Fibroblast of peridontal ligament (primary cell): Measurements from ENCODE around the gene ERBB4.

Source experiments
- DNase-seq: peaks from one replicate; pipeline ENCODE4 v3.0.0-alpha.2; 2010; ENCODE audit errors: extremely low read depth

ERBB4 gene

DNA sequence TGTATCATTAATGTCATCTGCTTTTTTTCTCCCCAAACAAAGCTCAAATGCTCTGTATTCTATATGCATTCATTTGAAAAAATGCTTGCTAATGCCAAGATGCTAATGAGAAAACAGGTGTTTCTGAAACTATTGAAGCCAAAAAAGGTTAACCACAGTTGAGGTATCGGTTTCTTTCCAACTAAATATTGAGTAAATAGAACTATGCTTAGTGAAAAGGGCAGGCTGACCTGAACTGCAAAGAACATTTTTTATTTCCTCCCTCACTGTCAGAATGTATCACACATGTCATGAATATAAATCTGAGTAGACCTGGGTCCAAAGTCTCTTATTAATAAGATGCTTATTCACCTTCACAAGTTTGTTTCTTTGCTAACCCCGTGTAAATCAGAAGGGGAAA is 1115.6 kb downstream of the ERBB4 start:
- DNase-seq = no peak

DNA sequence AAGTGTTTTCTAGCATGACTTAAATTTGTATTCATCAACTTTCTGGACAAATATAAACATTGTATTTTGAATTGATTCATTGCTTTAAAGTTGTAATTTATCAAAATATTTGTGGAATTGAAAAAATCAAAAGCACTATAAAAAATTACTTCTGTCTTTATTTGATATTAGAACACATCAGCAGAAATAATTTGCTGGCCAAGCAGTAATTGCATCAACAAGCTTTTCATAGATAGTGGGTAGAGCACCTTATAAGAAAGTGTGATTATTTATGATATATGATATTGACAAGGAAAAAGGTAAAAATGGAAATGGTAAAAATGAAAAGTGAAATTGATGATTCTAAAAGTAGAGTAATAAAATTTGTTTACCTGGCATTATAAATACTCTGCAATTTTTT is 1121.1 kb downstream of the ERBB4 start:
- no peak for DNase-seq

DNA sequence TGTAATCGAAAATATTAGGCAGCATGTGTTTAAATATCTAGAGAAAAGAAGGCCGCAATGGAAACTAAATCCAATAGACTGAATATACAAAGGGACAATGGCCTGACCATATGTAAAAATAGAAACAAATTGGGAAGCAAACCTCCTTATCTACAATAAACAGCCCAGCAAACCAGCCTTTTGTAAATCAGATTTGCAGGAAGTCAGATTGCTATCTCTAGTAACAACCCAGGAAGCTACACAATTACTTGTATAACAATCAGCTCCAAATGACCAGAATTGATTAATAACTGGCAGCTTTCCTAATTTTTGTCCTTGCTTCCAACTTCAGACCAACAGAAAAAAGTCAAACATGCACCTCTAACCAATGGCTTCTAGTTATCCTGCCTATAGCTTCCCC is 1122.2 kb downstream of the ERBB4 start:
- no peak for DNase-seq

DNA sequence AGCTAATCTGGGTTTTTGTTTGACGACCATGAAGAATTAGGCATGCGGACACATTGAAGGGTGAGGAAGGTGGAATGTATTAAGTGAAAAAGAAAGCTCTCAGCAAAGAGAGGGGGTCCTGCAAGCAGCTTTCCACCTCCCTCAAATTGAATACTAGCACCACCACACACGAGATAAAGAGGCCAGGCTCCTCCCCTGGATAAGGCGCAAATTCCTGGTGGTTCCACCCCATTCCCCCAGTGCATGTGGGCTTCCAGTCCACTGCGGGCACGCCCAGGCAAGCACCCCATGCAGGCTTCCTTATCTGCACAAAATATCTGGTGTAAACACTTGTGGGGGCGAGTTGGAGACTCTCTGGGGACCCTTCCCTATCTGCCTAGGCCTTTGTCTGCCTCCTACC is 1124.9 kb downstream of the ERBB4 start:
- DNase-seq = no peak

DNA sequence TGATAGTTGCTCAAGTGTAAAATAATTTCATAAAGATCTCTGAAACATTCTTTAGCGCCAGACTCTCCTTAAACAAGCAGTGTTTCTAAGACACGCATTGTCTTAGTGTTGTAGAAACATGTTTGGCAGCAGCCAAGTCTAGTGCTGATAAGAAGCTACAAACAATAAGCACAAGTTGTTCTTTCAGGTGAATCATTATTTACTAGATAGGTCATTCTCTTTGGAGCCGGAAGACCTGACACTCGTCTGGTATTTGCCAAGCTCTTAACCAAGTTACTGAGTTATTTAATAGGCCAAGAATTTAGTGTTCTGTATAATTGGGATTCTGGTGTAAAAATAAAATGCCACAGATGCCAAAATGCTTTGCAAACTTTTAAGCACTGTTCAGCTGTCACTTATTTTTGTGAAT is 1130.1 kb downstream of the ERBB4 start:
- DNase-seq = no peak

DNA sequence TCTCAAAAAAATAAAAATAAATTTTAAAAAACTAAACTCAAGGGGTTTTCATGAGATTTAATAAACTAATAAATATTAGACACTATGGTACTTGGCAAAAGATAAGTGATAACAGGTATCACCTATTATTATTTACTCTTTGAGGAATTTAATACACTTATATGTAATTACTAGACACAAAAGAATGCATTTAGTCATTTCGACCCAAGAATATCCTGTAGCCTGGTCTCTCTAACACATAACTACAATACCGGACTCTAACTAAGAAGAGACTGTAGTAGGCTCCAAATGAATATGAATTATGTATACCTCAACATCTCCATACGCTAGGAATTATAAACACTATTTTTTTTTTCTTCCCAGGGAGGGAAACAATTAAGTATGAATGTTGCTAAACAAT is 1131.5 kb downstream of the ERBB4 start:
- no peak for DNase-seq

DNA sequence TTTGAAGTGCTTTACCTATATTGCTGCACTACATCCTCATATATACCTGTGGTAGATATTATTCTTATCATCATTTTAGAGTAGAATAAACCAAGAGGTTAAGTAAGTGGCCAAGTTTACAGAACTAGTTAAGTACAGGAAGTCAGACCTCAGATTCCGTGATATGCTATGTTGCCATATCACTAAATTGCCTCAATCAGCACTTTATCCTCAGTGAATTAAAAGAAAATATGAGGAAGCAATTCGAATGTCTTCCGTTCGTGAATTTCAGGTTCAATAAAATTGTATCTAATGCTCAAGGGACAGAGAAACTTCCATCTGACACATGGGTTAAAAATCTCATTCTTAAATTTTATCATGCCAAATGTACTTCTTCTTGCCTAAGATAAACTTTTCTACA is 1133.6 kb downstream of the ERBB4 start:
- no peak for DNase-seq

DNA sequence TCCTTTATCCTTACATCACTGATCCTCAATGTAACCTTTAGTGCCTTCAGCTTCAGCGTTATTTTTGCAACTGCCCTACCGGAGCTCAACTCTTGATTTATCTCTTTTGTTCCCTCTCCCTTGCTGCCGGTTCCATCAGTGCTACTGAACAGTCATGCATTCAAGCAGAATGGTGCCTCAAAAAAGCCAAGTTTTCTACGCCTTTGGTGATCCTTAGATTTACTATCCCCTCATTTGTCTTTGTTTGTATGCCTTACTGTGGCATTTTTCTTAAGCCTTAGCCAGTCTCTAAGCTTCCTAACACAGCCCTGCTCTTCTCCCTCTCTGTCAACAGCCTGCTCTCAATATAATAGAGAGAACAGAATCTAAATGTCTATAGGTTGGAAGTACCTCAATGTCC is 1134.5 kb downstream of the ERBB4 start:
- no peak for DNase-seq

DNA sequence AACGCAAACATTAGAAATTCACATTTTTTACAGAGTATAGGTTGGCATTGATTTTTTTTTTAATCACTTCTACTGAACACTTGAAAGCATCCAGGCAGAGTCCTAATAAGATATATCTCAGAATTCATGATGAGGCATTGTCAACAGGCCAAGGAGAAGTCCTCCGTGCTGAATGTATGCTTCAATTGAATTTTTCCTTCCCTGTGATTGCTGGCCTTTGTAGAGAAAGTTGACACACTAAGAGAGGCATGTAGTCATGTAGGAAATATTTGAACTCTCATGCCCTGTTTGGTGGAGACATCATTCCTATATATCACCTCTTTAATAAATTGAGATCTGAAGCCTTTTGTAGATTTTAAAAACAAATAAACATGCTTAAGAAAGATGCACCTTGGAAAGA is 1137.3 kb downstream of the ERBB4 start:
- DNase-seq = no peak

DNA sequence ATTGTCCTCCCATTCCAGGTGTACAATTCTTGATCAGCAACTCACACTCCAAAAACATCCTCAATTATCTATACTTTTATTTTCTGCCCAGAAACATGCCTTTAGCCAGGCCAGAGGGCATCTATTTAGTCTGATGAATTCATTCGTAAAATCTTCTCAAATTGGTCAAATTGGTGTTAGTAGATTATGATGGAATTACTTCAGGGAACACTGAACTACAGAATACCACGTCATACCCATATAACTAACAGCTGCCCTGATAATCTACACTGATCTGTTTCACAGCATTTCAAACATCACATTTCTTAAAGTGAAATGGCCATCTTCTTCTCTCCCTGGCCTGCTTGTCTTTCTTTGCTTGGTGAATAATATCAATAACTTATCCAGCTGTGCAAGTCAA is 1140.8 kb downstream of the ERBB4 start:
- no peak for DNase-seq

DNA sequence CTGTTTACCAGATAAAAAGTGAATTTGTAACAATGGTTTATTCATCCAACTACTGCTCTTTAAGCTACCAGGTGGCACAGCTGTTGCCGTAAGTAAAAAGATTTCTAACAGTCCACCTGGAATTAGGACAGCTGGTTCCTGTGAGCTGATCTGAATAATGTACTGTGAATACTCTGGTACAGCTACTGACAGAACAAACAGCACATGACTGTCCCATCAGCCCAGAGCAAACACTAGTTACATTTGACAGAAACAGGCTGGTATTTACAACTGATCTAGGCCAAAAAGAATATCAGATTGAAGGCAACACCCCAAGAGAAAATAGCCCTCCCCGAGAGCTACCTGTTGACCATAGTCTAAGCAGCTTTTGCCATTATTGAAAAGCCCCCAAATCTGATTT is 1141.8 kb downstream of the ERBB4 start:
- no peak for DNase-seq

DNA sequence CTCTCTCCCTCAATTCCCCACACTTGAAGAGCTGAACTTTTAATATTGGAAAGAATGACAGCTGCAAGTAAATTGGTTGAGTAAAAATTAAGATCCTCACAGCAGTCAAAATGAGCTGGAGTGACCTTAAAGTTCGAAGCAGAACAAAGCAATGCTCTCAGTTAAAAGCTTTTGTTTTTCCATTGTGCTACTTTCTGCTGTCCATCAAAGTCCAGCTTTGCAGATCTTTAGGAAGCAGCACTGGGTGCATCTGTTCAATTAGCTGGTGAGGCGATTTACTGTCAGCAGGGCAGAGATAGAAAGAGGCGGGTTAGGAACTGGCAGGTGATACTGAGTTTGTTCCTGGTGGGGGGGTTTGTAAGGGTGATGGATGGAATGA is 1147.4 kb downstream of the ERBB4 start:
- DNase-seq = no peak

DNA sequence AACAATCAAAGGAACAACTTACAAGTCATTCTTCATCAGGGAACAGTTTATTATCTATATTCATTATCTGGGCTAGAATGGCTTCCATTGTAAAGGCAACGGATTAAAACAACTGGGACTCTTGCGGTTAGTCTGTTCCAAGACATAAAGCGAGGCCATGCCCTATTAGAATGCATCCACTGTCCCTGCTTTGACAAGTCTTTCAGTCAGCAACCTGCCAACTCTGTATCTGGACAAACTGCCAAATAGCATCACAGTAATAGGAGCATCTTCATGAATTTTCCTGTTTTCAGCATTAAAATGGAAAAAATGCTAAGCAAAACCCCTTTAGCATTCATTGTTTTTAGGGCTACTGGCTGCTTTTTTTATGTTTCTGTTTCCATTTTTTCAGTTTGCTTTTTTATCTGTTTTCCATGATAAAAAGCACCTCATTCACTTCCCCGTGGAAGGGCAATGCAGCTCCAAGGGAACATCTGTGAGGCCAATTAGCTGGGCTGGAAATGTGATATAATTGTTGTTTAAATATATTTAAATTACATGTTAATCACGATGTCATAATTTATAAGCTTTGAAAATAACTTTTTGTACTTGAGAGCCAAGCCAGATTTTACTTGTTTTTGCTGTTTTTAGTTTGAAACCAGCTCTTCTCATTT is 1147.9 kb downstream of the ERBB4 start:
- DNase-seq = no peak

DNA sequence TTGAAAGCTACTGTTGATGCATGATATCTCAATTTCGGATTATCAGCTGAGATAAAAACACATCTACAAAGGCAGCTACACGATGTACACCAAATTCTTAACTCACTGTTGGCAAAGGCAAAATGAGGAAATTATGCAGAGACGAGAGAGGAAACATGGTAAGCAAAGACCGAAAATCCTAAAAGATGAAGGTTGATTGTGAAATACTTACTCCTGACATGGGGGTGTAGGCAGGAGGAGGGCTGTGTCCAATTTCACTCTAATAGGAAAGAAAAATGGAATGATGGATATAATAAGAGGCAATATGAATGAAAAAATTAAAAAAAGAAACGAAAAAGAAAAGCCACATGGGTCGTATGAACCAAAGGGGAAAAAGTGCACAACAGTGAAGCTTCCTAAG is 1150.9 kb downstream of the ERBB4 start:
- no peak for DNase-seq

DNA sequence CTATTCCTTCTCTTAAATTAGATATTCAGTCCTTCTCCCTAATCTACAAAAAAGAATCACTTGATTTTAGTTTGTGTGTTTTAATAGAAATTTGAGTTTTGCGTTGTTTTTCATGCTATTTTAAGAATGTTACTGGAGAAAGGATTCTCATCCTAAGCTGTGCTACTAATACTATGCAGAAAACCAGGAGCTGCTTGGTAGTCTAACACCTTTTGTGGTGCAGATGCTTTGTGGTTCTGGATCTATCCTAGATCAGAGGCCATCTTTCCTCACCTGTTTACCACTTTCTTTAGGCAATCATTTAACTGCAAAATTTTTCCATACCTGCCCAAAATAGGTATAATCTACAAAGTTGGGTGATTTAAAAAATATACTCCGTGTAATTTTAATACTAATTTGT is 1158.6 kb downstream of the ERBB4 start:
- DNase-seq = no peak

DNA sequence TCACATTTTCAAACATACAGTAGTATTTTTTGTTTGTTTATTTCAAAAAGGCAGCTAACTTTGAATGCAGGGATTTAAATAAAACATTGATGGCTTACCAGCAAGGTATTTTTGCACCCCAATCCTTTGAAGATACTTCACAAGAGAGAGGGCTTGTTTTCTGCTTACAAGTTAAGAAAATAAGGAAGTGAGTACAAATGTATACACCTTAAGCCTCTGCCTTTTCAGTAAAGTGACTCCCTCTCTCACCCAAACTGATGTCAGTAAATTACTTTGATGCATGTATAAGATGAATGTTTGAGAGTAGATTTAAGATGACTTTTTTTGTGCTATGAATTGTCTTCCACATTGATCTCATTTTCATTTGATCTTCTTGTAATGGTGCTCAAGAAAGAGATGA is 1162.2 kb downstream of the ERBB4 start:
- DNase-seq = no peak

DNA sequence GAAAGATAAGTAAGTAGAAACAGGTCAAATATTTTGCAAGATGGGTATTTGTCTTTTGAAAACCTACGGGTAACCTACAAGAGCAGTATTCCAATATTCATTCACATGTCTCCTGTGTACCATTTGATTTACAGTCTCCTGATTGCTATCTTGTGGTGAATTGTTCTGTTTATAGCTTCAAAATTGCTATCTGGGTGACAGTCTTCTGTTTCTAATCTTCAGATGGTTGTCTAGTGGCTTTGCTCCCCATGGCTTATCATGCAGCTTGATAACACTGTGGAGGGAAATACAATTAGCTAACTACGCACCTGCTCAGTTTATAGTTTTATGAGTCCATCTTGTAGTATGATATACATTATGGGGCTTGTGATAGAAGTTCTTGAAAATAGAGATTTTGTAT is 1165.4 kb downstream of the ERBB4 start:
- no peak for DNase-seq

DNA sequence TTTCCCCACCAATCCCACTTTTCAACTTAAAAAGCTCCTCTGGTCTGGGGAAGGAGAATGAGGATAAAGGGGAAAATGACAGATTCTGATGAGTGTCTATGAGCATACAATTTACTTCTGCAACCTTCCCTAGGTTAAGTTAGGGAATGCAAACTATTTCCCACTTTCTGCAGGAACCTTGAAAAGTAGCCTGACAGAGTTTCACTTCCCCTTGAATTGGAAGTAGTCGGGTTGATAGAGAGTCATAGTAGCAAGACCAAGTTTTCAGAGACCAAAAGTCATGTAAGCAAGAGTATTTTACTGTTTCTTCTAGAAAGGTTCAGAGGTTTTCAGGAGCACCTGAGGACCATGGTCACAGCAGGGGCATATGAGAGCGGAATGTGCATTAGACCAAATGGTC is 1167.1 kb downstream of the ERBB4 start:
- DNase-seq = no peak

DNA sequence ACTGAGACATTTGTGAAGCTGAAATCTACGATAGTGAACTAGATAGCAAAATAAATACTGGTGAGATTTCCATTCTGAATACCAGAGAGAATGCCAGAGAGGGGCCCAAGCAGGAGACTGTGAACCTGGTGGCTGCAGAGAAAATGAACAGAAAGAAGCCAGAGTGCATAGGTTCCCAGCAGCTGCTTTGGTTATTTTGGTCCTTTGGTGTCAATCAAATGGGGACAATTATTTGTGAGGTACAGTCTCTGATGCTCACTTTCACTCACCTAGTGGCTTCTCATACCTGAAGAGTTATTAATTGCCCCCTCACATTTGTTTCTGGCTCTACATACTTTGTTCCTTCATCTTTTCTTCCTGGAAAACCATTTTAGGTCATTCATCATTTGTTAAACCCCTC is 1170.1 kb downstream of the ERBB4 start:
- no peak for DNase-seq

DNA sequence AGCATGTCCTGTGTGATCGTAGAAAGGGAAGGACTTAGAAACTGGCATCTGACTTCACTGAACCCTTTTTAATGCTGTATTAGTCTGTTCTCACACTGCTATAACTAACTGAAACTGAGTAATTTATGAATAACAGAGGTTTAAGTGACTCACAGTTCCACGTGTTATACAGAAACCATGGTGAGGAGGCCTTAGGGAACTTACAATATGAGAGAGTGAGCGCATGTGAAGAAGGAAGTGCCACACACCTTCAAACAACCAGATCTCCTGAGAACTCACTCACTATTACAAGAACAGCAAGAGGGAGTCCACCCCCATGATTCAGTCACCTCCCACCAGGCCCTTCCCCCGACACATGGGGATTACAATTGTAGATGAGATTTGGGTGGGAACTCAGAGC is 1170.9 kb downstream of the ERBB4 start:
- no peak for DNase-seq

DNA sequence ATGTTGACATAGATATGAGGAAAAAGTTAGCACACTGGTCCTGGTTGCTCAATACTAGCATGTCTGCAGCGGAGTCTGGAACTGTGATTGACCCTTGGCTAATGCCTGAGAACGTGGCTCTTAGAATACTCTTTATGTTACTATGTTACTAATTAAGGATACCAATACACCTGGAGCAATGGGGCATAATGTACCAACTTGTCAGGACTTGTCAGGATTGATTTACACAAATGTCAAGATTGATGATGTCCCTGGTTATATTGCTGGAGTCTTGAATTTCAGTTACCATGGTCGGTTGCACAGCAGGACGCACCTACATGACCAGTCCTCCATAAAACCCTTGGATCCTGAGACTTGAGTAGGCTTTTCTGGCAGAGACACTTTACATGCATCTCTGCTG is 1171.3 kb downstream of the ERBB4 start:
- no peak for DNase-seq

DNA sequence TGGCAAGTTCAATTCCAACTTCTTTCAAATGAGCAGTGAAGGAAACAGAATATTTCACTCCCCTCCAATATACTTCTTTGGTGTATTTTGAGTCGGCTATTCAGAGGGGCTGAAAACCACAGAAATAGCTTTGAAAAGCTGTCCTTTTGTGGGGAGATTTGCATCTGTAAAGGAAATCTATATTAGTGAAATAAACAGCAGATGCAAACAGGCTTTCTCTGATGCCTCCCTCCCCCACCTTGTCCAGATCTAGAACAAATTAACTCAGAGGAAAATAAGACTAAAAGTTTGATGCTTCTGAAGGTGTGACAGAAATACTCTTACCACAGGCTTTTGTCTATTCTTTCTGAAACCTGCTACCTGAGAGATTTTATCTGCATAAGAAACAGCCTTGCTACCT is 1173.7 kb downstream of the ERBB4 start:
- no peak for DNase-seq

DNA sequence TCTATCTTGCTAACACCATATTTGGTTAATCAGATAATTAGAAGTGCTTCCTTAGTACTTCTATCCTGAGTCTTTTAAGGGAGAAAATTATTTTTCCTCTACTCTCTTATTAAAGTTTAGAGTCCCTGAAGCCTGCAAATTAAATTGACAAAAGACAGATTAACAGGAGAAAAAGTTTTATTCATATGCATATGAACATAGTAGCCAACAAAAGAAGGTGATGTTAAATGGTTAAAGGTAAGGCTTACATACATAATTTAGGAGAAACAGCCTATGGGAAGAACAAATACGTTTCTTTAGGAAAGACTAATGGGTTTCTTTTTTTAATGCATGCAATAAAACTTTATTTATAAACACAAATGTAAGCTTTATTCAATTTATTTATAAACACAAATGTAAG is 1177.2 kb downstream of the ERBB4 start:
- DNase-seq = no peak

DNA sequence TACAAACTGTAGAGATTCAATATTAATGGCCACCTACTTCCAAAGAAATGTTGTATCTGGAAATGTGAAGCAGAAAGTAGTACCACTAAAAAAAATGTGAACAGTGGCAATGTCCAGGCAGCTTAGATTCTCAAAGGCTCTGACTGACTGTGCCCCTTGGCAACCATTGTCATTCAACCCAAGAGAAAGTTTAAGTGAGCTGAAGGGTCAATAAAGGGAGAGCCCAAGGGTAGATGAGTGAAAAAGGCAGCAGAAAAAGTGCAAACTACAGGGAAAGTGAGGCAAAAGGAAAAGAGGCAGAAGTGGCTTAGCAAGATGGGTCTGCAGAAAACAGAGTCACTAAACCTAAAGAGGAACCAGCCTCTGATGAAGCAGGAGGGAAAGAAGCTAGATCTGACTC is 1179.3 kb downstream of the ERBB4 start:
- DNase-seq = no peak

DNA sequence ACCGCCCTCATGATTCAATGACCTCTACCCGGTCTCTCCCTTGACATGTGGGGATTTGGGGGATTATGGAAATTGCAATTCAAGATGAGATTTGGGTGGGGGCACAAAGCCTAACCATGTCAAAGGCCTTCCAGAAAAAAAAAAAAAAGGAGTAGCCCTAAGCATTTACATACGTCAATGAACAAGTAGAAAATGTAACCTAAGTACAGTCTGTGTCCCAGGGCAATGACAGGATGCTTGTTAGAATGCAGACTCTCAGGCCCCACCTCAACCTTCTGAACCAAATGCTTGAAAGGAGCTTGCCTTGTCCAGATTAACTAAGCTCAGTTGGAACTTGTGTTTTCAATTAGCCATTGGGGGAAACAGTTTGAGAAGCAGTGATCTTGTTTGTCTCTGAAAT is 1180.1 kb downstream of the ERBB4 start:
- no peak for DNase-seq
